ENCODE data around the gene AGBL3. TPM values are rescaled to one million over a fixed set of nuclear protein-coding genes. Genes with fewer than 3 reads are reported as not detected.

Gene AGBL3
- total and polyA plus RNA-seq, 2 experiments from 2014 or later = 3.2 to 5.6 TPM

DNA sequence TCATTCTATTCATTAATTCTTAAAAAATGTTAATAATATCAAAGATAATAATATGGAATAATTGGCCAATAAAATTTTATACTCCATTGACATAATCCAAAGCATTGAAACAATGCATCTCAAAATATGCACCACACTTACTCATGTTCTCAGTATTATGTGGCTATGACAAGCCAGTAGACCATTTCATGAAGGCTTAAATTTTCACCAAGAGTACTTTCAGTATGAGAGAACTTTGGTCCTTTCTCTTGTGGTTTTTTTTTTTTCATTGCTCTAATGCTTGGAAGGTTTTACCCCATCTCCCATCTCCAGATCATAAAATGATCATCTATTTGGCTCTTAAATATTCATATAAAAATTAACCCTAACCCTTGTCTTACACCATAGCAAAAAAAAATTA is 116.1 kb downstream of the AGBL3 start:
- H3K27ac Mint-ChIP-seq = no peak overlapping the region
- ATAC-seq (no peak), DNase-seq (ENCODE audit: low spot score) (no peak)
- no peak for TF ChIP-seq STAT1 (IDR thresholded peaks at IDR 0.05; ENCODE audit: unreplicated experiment)
- TF ChIP-seq NANOG (IDR thresholded peaks at IDR 0.05; ENCODE audit: borderline replicate concordance) = no peak
- TF ChIP-seq ZNF114 (CRISPR knock-in tag; IDR thresholded peaks at IDR 0.05) = no peak
- no peak for TF ChIP-seq EZH2 (IDR thresholded peaks at IDR 0.05; ENCODE audit: low read depth, unreplicated experiment)
- TF ChIP-seq CREB1 (CRISPR knock-in tag; IDR thresholded peaks at IDR 0.05; ENCODE audit: low read depth) = no peak
- TF ChIP-seq POLR2AphosphoS5 (IDR thresholded peaks at IDR 0.05; ENCODE audit: low read depth) = no peak
- TF ChIP-seq, protein P1, sequence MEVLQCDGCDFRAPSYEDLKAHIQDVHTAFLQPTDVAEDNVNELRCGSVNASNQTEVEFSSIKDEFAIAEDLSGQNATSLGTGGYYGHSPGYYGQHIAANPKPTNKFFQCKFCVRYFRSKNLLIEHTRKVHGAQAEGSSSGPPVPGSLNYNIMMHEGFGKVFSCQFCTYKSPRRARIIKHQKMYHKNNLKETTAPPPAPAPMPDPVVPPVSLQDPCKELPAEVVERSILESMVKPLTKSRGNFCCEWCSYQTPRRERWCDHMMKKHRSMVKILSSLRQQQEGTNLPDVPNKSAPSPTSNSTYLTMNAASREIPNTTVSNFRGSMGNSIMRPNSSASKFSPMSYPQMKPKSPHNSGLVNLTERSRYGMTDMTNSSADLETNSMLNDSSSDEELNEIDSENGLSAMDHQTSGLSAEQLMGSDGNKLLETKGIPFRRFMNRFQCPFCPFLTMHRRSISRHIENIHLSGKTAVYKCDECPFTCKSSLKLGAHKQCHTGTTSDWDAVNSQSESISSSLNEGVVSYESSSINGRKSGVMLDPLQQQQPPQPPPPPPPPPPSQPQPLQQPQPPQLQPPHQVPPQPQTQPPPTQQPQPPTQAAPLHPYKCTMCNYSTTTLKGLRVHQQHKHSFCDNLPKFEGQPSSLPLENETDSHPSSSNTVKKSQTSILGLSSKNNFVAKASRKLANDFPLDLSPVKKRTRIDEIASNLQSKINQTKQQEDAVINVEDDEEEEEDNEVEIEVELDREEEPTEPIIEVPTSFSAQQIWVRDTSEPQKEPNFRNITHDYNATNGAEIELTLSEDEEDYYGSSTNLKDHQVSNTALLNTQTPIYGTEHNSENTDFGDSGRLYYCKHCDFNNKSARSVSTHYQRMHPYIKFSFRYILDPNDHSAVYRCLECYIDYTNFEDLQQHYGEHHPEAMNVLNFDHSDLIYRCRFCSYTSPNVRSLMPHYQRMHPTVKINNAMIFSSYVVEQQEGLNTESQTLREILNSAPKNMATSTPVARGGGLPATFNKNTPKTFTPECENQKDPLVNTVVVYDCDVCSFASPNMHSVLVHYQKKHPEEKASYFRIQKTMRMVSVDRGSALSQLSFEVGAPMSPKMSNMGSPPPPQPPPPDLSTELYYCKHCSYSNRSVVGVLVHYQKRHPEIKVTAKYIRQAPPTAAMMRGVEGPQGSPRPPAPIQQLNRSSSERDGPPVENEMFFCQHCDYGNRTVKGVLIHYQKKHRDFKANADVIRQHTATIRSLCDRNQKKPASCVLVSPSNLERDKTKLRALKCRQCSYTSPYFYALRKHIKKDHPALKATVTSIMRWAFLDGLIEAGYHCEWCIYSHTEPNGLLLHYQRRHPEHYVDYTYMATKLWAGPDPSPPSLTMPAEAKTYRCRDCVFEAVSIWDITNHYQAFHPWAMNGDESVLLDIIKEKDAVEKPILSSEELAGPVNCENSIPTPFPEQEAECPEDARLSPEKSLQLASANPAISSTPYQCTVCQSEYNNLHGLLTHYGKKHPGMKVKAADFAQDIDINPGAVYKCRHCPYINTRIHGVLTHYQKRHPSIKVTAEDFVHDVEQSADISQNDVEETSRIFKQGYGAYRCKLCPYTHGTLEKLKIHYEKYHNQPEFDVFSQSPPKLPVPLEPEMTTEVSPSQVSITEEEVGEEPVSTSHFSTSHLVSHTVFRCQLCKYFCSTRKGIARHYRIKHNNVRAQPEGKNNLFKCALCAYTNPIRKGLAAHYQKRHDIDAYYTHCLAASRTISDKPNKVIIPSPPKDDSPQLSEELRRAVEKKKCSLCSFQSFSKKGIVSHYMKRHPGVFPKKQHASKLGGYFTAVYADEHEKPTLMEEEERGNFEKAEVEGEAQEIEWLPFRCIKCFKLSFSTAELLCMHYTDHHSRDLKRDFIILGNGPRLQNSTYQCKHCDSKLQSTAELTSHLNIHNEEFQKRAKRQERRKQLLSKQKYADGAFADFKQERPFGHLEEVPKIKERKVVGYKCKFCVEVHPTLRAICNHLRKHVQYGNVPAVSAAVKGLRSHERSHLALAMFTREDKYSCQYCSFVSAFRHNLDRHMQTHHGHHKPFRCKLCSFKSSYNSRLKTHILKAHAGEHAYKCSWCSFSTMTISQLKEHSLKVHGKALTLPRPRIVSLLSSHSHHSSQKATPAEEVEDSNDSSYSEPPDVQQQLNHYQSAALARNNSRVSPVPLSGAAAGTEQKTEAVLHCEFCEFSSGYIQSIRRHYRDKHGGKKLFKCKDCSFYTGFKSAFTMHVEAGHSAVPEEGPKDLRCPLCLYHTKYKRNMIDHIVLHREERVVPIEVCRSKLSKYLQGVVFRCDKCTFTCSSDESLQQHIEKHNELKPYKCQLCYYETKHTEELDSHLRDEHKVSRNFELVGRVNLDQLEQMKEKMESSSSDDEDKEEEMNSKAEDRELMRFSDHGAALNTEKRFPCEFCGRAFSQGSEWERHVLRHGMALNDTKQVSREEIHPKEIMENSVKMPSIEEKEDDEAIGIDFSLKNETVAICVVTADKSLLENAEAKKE (CRISPR knock-in tag; IDR thresholded peaks at IDR 0.05) = no peak
- TF ChIP-seq JUNB (IDR thresholded peaks at IDR 0.05; ENCODE audit: unreplicated experiment) = no peak
- TF ChIP-seq, protein P2, sequence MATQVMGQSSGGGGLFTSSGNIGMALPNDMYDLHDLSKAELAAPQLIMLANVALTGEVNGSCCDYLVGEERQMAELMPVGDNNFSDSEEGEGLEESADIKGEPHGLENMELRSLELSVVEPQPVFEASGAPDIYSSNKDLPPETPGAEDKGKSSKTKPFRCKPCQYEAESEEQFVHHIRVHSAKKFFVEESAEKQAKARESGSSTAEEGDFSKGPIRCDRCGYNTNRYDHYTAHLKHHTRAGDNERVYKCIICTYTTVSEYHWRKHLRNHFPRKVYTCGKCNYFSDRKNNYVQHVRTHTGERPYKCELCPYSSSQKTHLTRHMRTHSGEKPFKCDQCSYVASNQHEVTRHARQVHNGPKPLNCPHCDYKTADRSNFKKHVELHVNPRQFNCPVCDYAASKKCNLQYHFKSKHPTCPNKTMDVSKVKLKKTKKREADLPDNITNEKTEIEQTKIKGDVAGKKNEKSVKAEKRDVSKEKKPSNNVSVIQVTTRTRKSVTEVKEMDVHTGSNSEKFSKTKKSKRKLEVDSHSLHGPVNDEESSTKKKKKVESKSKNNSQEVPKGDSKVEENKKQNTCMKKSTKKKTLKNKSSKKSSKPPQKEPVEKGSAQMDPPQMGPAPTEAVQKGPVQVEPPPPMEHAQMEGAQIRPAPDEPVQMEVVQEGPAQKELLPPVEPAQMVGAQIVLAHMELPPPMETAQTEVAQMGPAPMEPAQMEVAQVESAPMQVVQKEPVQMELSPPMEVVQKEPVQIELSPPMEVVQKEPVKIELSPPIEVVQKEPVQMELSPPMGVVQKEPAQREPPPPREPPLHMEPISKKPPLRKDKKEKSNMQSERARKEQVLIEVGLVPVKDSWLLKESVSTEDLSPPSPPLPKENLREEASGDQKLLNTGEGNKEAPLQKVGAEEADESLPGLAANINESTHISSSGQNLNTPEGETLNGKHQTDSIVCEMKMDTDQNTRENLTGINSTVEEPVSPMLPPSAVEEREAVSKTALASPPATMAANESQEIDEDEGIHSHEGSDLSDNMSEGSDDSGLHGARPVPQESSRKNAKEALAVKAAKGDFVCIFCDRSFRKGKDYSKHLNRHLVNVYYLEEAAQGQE (IDR thresholded peaks at IDR 0.05; ENCODE audit: unreplicated experiment) = no peak
- TF ChIP-seq, protein P3, sequence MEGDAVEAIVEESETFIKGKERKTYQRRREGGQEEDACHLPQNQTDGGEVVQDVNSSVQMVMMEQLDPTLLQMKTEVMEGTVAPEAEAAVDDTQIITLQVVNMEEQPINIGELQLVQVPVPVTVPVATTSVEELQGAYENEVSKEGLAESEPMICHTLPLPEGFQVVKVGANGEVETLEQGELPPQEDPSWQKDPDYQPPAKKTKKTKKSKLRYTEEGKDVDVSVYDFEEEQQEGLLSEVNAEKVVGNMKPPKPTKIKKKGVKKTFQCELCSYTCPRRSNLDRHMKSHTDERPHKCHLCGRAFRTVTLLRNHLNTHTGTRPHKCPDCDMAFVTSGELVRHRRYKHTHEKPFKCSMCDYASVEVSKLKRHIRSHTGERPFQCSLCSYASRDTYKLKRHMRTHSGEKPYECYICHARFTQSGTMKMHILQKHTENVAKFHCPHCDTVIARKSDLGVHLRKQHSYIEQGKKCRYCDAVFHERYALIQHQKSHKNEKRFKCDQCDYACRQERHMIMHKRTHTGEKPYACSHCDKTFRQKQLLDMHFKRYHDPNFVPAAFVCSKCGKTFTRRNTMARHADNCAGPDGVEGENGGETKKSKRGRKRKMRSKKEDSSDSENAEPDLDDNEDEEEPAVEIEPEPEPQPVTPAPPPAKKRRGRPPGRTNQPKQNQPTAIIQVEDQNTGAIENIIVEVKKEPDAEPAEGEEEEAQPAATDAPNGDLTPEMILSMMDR (conservative IDR thresholded peaks at IDR 0.05; ENCODE audit: low read depth in 2 of 2) = no peak
- TF ChIP-seq, protein P4, sequence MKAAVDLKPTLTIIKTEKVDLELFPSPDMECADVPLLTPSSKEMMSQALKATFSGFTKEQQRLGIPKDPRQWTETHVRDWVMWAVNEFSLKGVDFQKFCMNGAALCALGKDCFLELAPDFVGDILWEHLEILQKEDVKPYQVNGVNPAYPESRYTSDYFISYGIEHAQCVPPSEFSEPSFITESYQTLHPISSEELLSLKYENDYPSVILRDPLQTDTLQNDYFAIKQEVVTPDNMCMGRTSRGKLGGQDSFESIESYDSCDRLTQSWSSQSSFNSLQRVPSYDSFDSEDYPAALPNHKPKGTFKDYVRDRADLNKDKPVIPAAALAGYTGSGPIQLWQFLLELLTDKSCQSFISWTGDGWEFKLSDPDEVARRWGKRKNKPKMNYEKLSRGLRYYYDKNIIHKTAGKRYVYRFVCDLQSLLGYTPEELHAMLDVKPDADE (IDR thresholded peaks at IDR 0.05) = no peak
- Histone ChIP-seq H3K9me2 (ENCODE audit: insufficient read depth) (no peaks in the 10 kb centered on the region), H3K27me3 (ENCODE audit: insufficient read depth) (no peaks in the 10 kb centered on the region), H3K36me3 (ENCODE audit: insufficient read depth) (no peaks in the 10 kb centered on the region), H3K79me2 (replicated peaks; ENCODE audit: insufficient read depth) (no peaks in the 10 kb centered on the region), H3F3A (replicated peaks; ENCODE audit: low read depth) (no peaks in the 10 kb centered on the region), H3K4me1 (ENCODE audit: insufficient read depth) (no peaks in the 10 kb centered on the region), H3K27ac (ENCODE audit: low read depth) (no peak overlapping the region), H3K4me3 (no peak overlapping the region), H2AFZ (no peak overlapping the region), H4K20me1 (replicated peaks; ENCODE audit: insufficient read depth) (no peaks in the 10 kb centered on the region), H3K4me2 (no peak overlapping the region)
- H3K4me3 Mint-ChIP-seq = no peak overlapping the region
- H3K36me3 Mint-ChIP-seq (ENCODE audit: low read depth) = no peaks in the 10 kb centered on the region
- no peaks in the 10 kb centered on the region for H3K9me3 Mint-ChIP-seq
- peaks cover 2% of the 10 kb centered on the region for H3K27me3 Mint-ChIP-seq (ENCODE audit: insufficient read depth, low read depth, poor library complexity)
- peaks cover 3% of the 10 kb centered on the region; the same call in 2 of the 3 replicates for H3K4me1 Mint-ChIP-seq
